ENCODE measurements around the gene PGR. TPM values are rescaled to one million over a fixed set of nuclear protein-coding genes. Genes with fewer than 3 reads are reported as not detected.
A peak's percentile ranks its signal among the peaks of the same experiment; 100 is the strongest.

The PGR gene
- total and polyA plus RNA-seq, 2 of the 8 experiments (the other 6 are each of a cell fraction or from before 2014, with no cell fraction given), result 0.03 to 0.35 TPM

GRCh38 chr11:101127699-101128570 lies 1.7 kb downstream of the PGR start:
- peak overlapping the region; percentile 47 to 68 (median 54) for H3K4me3 ChIP-seq (ENCODE audit: extremely low read depth in 1 of 4, insufficient read depth in 2 of 4, low read depth in 3 of 4, low read length in 4 of 4)
- H4K20me1 ChIP-seq (replicated peaks in 1 of 2; ENCODE audit: control insufficient read depth in 1 of 2, insufficient read depth in 2 of 2, low read length in 2 of 2), result peaks cover 0 to 3% of the 10 kb centered on the region in 2 experiments
- DNase-seq (ENCODE audit: low read depth in 1 of 2, low spot score in 2 of 2) (peak; percentile 10 to 77), FAIRE-seq (no peak)
- no peak overlapping the region for H2BK15ac ChIP-seq (ENCODE audit: low read length)
- peak overlapping the region; percentile 56; the same call in 1 of the 2 replicates for H3K18ac ChIP-seq (ENCODE audit: extremely low read depth, low read length)
- CTCF ChIA-PET (ENCODE audit: partially characterized antibody), result no interaction called here
- no peaks in the 10 kb centered on the region for H3K79me1 ChIP-seq (ENCODE audit: low read depth, low read length)
- no peaks in the 10 kb centered on the region for H3K9me3 ChIP-seq (ENCODE audit: insufficient read depth in 2 of 2, low read depth in 1 of 2, low read length in 1 of 2)
- no peak overlapping the region for H3K14ac ChIP-seq (ENCODE audit: insufficient read length)
- H3K4me2 ChIP-seq (ENCODE audit: insufficient read depth in 1 of 2, low read depth in 2 of 2, low read length in 2 of 2), result peak overlapping the region; percentile 97 to 99
- H3K23ac ChIP-seq (ENCODE audit: insufficient read length), result no peak overlapping the region
- no peak overlapping the region for H2BK120ac ChIP-seq (replicated peaks; ENCODE audit: low read depth, low read length)
- no peak overlapping the region for H3K4ac ChIP-seq (replicated peaks; ENCODE audit: insufficient read length, low read depth, low read length)
- H2BK5ac ChIP-seq (ENCODE audit: low read depth, low read length), result no peak overlapping the region
- POLR2A ChIA-PET (ENCODE audit: partially characterized antibody), result no interaction called here
- peaks cover 0 to 12% (median 6%) of the 10 kb centered on the region in 4 experiments; a peak in 5 of 7 replicates for H3K4me1 ChIP-seq (replicated peaks in 1 of 4; ENCODE audit: control insufficient read depth in 3 of 4, insufficient read depth in 4 of 4, low read length in 3 of 4)
- H3K79me2 ChIP-seq (ENCODE audit: control insufficient read depth in 1 of 2, insufficient read depth in 2 of 2, low read length in 2 of 2), result no peaks in the 10 kb centered on the region
- H3K56ac ChIP-seq (replicated peaks; ENCODE audit: insufficient read length, low read depth, low read length), result no peak overlapping the region
- H4K91ac ChIP-seq (replicated peaks; ENCODE audit: insufficient read length, low read length), result no peak overlapping the region
- H2AK5ac ChIP-seq (ENCODE audit: low read depth, low read length), result no peak overlapping the region
- H2BK12ac ChIP-seq (ENCODE audit: low read depth, low read length), result no peak overlapping the region
- H4K5ac ChIP-seq (ENCODE audit: insufficient read length, low read depth, low read length), result no peak overlapping the region
- H2BK20ac ChIP-seq (ENCODE audit: low read length), result no peak overlapping the region
- H3K27ac ChIP-seq (ENCODE audit: low read depth, low read length), result no peak overlapping the region
- peaks cover 30 to 59% (median 51%) of the 10 kb centered on the region in 4 experiments for H3K27me3 ChIP-seq (replicated peaks in 1 of 4; ENCODE audit: control insufficient read depth in 3 of 4, extremely low read depth in 1 of 4, insufficient read depth in 3 of 4, low read length in 3 of 4)
- H4K8ac ChIP-seq (ENCODE audit: extremely low read depth, insufficient read depth, low read length), result peak overlapping the region; percentile 35; the same call in 1 of the 2 replicates
- H3K36me3 ChIP-seq (ENCODE audit: control insufficient read depth in 2 of 4, insufficient read depth in 4 of 4, low read length in 3 of 4), result peaks cover 0 to 3% (median 0%) of the 10 kb centered on the region in 4 experiments; a peak in 1 of 8 replicates
- H3K9ac ChIP-seq (replicated peaks in 1 of 4; ENCODE audit: extremely low read depth in 1 of 4, low read depth in 3 of 4, low read length in 3 of 4), result no peak overlapping the region
- peak overlapping the region; percentile 93; the same call in 1 of the 2 replicates for H2AFZ ChIP-seq (ENCODE audit: low read length)
- 1% methylated on average over 67 of the region's 93 CpGs; no CpG with 5 or more reads in 1 of the 2 experiments for WGBS, 2 experiments (ENCODE audit: extremely low coverage in 1 of 2, insufficient coverage in 1 of 2, insufficient read length in 1 of 2, insufficient replicate concordance in 2 of 2, low coverage in 1 of 2, low lambda C conversion rate in 2 of 2, missing lambda C conversion rate in 1 of 2)
- peaks cover 18% of the 10 kb centered on the region; the same call in 1 of the 2 replicates for H3K23me2 ChIP-seq (ENCODE audit: low read depth, low read length)
- TF ChIP-seq TAF1 (IDR thresholded peaks at IDR 0.05; ENCODE audit: low read depth, low read length) (no peak), KDM5A (IDR thresholded peaks at IDR 0.05; ENCODE audit: low read length) (no peak), E2F6 (IDR thresholded peaks at IDR 0.05) (peak; percentile 84), SRF (IDR thresholded peaks at IDR 0.05; ENCODE audit: low read depth, low read length) (no peak), EZH2 (IDR thresholded peaks at IDR 0.05; ENCODE audit: low read depth, low read length, severe bottlenecking) (peak; percentile 83), POLR2AphosphoS5 (IDR thresholded peaks at IDR 0.05; ENCODE audit: low read depth, low read length) (no peak), CBX8 (IDR thresholded peaks at IDR 0.05; ENCODE audit: borderline replicate concordance, low read depth, low read length) (no peak), MAFK (IDR thresholded peaks at IDR 0.05; ENCODE audit: low read depth, low read length) (no peak), BACH1 (IDR thresholded peaks at IDR 0.05; ENCODE audit: low read length) (no peak), USF2 (IDR thresholded peaks at IDR 0.05; ENCODE audit: low read length) (no peak)
